Epithelial cell of esophagus (primary cell): ENCODE measurements around the gene NEUROD2.

Source experiments
- DNase-seq: peaks from one replicate; pipeline ENCODE4 v3.0.0; 2010; ENCODE audit warnings: low read depth
- H3K4me3 ChIP-seq: 2 replicates; pipeline ENCODE4 v1.5.1; 2011; ENCODE audit warnings: mild to moderate bottlenecking, low read length, control low read depth
- TF ChIP-seq, protein P1 (sequence below): IDR thresholded peaks from 2 replicates; pipeline ENCODE4 v1.5.1; 2011; ENCODE audit warnings: low read depth, mild to moderate bottlenecking, low read length, control low read depth, inconsistent platforms; ENCODE audit not compliant: insufficient read depth; ENCODE audit errors: missing control alignments

NEUROD2 gene

DNA sequence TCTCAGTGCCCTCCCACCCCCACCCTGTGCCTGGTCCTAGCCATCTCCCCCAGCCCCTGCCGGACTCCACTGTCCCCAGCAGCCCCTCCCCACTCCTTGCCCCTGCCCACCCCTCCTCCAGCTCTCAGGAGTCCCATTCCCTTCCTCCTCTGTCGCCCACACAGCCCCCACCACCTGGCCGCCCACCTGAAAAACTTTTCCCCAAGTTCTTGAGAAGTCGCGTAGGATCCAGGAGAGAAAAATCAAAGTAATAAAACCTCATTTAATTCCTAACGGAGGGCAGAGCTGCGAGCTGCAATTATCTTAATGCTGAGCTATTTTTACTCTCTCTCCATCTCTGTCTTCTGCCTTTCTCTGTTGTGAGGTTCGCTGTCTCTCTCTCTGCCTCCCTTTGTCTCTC, 16.6 kb upstream of the NEUROD2 start:
- no peak overlapping the region for H3K4me3 ChIP-seq
- no peak for DNase-seq
- TF ChIP-seq, protein P1, sequence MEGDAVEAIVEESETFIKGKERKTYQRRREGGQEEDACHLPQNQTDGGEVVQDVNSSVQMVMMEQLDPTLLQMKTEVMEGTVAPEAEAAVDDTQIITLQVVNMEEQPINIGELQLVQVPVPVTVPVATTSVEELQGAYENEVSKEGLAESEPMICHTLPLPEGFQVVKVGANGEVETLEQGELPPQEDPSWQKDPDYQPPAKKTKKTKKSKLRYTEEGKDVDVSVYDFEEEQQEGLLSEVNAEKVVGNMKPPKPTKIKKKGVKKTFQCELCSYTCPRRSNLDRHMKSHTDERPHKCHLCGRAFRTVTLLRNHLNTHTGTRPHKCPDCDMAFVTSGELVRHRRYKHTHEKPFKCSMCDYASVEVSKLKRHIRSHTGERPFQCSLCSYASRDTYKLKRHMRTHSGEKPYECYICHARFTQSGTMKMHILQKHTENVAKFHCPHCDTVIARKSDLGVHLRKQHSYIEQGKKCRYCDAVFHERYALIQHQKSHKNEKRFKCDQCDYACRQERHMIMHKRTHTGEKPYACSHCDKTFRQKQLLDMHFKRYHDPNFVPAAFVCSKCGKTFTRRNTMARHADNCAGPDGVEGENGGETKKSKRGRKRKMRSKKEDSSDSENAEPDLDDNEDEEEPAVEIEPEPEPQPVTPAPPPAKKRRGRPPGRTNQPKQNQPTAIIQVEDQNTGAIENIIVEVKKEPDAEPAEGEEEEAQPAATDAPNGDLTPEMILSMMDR, result no peak

DNA sequence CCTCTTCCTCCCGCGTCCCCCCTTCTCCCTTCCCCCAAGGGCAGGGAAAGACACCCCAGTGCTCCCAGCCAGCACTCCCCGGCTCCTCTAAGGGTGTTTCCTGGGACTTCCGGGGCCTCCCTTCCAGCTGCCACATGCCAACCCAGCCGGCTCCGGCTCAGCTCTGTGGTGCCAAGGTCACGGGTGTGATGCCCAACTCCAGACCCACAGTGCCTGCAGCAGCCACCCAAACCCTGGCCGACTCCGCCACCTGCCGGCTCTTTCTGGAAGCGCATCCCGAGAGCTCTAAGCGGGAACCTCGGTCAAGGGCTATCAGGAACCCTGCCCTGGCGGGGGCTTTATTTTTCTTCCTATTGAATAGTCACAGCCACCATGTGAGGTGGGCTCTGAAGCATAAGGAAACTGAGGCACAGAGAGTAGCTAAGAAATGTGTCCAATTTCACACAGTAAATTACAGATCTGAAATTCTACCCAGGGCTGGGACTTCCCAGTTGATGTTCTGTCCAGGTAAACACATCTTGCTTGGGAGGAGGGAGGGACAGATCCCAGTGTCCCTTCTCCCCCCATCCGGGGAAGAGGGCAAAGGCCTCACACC, 15.7 kb upstream of the NEUROD2 start:
- peak; percentile 72 for DNase-seq
- TF ChIP-seq, protein P1, result peak; percentile 93

DNA sequence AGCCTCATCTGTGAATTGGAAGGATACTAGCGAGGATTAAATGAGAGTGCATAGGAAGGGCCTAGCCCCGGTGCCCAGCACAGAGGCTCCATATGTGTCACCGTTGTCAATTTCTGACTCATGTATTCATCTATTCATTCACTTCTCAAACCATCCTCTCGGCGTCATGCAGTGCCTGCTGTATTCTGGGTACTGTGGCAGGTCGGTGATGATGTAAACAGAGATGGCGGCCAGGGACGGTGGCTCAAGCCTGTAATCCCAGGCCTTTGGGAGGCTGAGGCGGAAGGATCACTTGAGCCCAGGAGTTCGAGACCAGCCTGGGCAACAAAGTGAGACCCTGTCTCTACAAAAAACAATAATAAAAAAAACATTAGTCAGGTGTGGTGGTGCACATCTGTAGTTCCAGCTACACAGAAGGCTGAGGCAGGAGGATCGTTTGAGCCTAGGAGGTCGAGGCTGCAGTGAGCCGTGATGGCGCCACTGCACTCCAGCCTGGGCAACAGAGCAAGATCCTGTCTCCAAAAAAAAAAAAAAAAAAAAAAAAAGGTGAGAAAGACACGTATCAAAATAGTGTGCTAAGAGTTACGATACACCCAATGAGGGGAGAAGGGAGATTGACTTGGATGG, 14.8 kb upstream of the NEUROD2 start:
- TF ChIP-seq, protein P1, result no peak
- DNase-seq, result no peak
- no peak overlapping the region for H3K4me3 ChIP-seq

More for the DNA sequence above, 15.7 kb upstream of the NEUROD2 start:
- H3K4me3 ChIP-seq, result no peak overlapping the region

DNA sequence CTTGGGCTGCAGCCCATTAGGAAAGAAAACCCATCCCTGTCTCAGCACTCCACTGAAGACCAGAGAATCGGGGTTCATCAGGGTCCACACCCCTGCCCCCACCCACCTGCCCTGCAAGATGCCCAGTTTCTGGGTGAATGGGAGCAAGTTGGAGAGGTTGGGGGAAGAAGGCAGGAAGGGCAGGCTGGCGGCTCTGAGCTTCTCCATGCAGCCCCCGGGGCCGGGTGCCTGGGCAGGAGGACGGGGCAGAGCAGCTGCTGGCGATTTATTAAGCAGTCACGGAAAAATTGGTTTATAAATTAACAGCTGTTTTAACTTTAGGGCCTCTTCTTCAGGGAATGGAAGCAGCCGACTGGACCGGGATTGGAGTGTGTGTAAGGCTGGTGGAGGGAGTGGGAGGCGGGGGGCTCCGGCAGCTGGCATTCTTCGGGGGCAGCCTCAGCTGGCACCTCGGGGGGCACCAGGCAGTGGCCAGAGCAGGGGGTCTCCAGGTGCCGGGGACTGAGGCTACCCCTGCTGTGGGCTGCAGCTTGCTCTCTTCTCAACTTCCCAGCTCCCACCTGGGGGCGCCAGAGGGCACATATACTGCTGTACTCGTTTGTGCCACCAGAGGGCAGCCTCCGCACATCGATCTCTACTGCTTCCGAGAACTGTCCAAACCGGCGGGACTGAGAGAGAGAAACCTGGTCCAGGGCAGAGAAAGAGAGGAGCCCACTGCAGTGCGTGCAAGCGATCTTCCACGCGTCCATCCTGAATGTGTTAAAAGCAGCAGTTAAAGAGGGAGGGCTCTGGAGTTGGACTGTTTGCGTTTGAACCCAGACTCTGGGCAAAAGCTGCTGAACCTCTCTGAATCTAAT, 14.0 kb upstream of the NEUROD2 start:
- TF ChIP-seq, protein P1, result peak; percentile 100
- H3K4me3 ChIP-seq, result no peak overlapping the region
- peak; percentile 75 for DNase-seq

DNA sequence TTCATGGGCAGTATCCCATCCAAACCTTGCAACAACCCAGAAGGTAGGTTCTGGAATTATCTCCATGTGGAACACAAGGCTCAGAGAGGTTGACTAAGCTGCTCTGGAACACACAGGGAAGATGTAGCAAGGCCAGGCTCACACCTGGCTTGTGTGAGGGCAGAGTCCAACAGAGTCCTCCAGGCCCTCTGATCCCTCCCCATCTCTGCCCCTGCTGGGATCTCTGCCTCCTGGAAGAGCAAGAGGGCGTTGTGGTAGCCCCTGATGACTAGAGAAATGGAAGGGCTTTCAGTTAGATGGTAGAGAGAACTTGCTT, 12.0 kb upstream of the NEUROD2 start:
- no peak overlapping the region for H3K4me3 ChIP-seq
- TF ChIP-seq, protein P1, result no peak
- no peak for DNase-seq

DNA sequence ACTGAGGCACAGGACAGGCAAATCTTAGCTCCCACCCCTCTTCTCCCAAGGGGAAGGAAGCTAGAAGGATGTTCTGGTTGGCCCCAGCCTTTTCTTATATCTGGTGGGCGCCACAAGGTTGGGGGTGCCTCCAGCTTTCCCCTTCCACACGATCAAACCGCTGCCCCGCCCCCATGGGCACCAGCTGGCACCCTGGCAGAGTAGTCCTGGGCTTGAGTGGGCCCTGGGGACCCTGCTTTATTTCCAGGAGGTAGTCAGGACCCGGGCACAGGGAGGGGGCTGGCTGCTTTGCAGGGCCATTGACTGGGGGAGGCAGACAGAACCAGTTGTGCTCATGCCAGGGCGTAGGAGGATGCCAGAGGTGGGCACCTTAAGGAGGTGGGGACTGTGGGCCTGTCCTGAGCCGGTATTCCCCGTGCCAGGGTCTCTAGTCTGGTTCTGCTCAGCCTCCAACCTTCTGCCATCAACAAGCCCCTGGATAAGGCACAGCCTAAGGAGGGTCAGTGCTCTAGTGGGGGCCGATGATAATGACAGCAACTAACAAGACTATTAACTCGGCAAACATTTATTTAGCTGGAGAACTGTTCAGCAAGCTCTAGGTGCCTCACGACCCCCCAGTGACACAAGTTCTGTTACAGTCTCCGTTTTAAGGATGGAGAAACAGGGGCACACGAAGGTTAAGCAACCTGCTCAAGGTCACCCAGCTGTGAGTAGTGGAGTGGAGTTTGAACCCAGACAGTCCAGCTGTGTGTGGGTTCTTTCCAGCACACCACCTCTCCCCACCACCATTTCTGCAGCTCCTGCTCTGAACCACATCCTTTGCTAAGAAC, 11.5 kb upstream of the NEUROD2 start:
- H3K4me3 ChIP-seq, result no peak overlapping the region
- no peak for DNase-seq
- TF ChIP-seq, protein P1, result no peak
